Fibroblast of pulmonary artery (primary cell): ENCODE measurements around the gene TEAD1.

Source experiments
- DNase-seq: peaks from one replicate; pipeline ENCODE4 v3.0.0-alpha.2; 2010; ENCODE audit warnings: low read depth
- H3K4me3 ChIP-seq: replicated peaks from 2 replicates; pipeline ENCODE4 v1.5.1; 2011; ENCODE audit warnings: low read depth, mild to moderate bottlenecking, control low read depth, low read length, moderate library complexity
- TF ChIP-seq, protein P1 (sequence below): IDR thresholded peaks from 2 replicates; pipeline ENCODE4 v1.5.1; 2011; ENCODE audit warnings: mild to moderate bottlenecking, control low read depth, low read length, inconsistent platforms; ENCODE audit errors: missing control alignments

Gene TEAD1

DNA sequence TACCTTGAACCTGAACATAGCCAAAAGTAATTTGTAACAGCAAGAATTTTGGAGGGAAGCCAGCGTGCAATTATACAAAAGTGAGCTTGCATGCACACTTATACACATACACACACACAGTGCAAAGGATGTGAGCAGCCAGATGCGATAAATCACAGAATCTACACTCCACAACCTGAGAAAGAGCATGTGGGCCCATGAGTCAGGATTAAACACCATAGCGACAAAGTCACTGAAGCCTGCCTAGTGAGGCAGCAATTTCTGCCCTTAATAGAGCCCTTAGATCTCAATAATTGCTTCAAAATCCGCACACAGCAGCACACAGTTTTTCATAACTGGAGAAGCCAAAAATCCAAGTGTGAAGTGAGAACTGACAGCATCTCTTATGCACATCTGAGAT is 42.6 kb upstream of the TEAD1 start:
- no peak overlapping the region for H3K4me3 ChIP-seq
- TF ChIP-seq, protein P1, sequence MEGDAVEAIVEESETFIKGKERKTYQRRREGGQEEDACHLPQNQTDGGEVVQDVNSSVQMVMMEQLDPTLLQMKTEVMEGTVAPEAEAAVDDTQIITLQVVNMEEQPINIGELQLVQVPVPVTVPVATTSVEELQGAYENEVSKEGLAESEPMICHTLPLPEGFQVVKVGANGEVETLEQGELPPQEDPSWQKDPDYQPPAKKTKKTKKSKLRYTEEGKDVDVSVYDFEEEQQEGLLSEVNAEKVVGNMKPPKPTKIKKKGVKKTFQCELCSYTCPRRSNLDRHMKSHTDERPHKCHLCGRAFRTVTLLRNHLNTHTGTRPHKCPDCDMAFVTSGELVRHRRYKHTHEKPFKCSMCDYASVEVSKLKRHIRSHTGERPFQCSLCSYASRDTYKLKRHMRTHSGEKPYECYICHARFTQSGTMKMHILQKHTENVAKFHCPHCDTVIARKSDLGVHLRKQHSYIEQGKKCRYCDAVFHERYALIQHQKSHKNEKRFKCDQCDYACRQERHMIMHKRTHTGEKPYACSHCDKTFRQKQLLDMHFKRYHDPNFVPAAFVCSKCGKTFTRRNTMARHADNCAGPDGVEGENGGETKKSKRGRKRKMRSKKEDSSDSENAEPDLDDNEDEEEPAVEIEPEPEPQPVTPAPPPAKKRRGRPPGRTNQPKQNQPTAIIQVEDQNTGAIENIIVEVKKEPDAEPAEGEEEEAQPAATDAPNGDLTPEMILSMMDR: no peak
- no peak for DNase-seq

DNA sequence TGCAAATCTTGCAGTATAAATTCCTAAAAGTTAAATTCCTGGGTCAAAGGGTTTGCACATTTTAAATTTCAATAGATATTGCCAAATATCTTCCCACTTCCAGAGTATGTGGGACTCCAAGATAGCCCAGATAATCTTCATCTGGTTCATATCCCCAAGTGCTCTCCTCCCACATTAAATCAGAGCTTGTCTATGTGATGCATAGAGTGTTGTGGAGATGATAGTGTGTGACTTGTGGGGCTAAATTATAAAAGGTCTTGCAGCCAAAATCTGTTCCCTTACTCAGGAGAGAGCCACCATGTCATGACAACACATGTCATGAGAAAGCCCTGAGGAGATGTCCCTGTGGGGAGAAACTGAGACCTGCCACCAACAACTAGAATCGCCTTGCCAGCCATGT is 39.9 kb upstream of the TEAD1 start:
- TF ChIP-seq, protein P1: no peak
- no peak for DNase-seq
- no peak overlapping the region for H3K4me3 ChIP-seq

DNA sequence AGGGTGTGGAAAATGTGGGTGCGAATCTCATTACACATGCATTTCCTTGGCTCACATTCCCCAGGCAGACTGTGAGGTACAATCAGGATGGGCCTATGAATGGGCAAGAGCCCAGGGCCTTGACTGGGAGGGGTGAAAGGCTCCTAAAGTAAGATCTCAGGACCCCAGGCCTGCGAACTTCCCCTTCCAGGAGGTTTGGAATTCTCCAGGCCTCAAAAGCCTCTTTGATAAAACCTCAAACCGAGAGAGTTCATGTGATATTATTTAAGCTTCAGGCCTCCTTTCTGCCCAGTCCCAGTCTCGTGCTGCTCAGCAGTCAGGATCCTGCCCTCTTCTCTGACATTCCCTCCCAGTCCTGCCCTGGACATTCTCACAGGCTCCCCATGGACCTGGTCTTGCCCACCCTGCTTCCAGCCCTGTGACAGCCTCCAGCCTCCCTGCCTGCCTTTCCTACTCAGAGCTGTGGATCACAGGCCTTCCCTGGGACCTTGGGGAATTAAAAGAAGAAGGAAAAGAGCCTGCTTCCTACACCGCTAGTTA is 37.3 kb upstream of the TEAD1 start:
- H3K4me3 ChIP-seq: no peak overlapping the region
- DNase-seq: no peak
- TF ChIP-seq, protein P1: no peak

DNA sequence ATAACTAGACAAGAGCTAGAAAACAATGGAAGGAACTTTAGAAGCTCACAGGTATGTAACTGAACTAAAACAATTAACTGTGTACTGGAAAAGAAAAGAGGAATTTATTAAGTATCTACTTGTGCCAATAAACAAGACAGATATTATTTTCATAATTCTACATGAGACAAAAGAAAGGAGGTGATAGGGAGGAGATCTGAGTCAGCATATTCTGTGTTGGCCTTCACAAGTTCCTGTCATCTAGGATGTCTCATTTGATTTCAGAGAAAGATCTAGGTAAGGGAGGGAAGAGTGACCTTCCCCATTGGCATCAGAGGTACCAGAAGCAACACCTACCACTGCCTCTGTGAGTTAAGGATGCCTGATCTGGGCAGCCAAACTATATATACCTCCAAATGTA is 34.8 kb upstream of the TEAD1 start:
- H3K4me3 ChIP-seq: no peak overlapping the region
- no peak for DNase-seq
- TF ChIP-seq, protein P1: no peak

DNA sequence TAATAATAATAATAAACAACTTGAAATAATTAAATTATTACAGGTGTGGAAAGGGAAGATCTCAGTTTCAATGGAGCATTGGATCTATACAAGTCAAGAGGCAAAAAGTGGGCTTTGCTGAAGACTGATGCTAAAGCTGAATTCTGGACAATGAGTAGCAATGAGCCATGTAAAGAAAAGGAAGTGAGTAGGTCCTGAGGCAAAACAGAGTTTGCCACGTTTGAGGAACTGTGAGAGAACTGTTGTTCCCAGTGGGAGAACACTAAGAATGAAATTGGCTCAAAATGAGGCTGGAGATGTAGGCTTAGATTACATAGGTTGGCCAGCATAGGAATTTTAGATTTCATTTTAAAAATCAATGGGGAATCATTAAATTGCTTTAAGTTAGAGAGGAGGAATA is 33.9 kb upstream of the TEAD1 start:
- no peak for DNase-seq
- H3K4me3 ChIP-seq: no peak overlapping the region
- TF ChIP-seq, protein P1: no peak

DNA sequence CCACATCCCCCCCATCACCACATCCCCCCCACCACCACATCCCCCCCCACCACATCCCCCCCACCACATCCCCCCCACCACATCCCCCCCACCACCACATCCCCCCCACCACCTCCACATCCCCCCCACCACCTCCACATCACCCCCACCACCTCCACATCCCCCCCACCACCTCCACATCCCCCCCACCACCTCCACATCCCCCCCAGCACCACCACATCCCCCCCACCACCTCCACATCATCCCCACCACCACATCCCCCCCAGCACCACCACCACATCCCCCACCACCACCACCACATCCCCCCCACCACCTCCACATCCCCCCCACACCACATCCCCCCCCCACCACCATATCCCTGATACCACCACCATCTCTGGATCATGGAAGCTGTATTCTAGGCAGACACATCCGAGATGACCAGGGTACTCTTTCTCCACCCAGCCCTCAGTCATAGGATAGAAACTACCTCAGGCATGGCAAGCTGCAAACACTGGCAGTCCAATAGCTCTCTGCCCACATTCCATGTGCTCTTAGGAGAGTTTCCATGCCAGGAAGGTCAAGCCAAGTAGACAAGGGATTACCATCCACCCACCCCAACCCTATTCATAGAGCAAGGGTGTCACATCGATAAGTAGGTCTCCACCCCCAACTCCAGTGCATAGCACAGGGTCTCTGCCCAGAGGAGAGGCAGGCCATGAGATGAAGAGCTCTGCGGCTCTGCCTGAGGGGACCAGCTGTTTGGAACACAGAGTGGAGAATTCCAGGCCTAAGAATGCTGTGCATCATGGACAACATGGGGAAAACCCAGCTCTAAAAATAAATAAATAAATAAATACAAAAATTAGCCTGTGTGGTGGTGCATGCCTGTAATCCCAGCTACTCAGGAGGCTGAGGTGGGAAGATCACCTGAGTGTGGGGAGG is 33.0 kb upstream of the TEAD1 start:
- H3K4me3 ChIP-seq: no peak overlapping the region
- DNase-seq: no peak
- TF ChIP-seq, protein P1: no peak
